GM18519 (cell line): ENCODE data around the gene FAAP100.

ENCODE experiments used
- ATAC-seq: cut with Tn5 transposase; IDR thresholded peaks from one replicate; pipeline ENCODE4 v1.9.1; 2021; ENCODE audit warnings: mild to moderate bottlenecking, moderate library complexity; ENCODE audit not compliant: unreplicated experiment, low FRiP score

Gene FAAP100

GRCh38 chr17:81492202-81492601 is 60.0 kb downstream of the FAAP100 start:
- ATAC-seq: no peak

- ATAC-seq: no peak
Measured at GRCh38 chr17:81491761-81492160, 60.4 kb downstream of the FAAP100 start.

GRCh38 chr17:81491181-81491581 is 61.0 kb downstream of the FAAP100 start:
- ATAC-seq: no peak

GRCh38 chr17:81489998-81490992 is 61.9 kb downstream of the FAAP100 start:
- no peak for ATAC-seq
